GM23248 (cell line): Measurements from ENCODE around the gene PRDM16. TPM values are rescaled to one million over a fixed set of nuclear protein-coding genes. Genes with fewer than 3 reads are reported as not detected.

Source experiments
- DNase-seq: peaks from one replicate; pipeline ENCODE4 v3.0.0-alpha.2; 2015
- H2AFZ ChIP-seq: fragments of 200-600 bp; sonication (generic); 2 replicates; pipeline ENCODE4 v1.6.1; 2016; ENCODE audit warnings: antibody characterized with exemption
- H3F3A ChIP-seq: fragments of 200-600 bp; sonication (generic); 2 replicates; pipeline ENCODE4 v1.6.1; 2016; ENCODE audit warnings: mild to moderate bottlenecking, antibody characterized with exemption, mixed run types; ENCODE audit not compliant: insufficient read depth
- H3K27ac ChIP-seq: fragments of 200-600 bp; sonication (generic); 2 replicates; pipeline ENCODE4 v1.5.1; 2016; ENCODE audit warnings: mild to moderate bottlenecking
- H3K27me3 ChIP-seq: fragments of 200-600 bp; sonication (generic); replicated peaks from 2 replicates; pipeline ENCODE4 v1.6.1; 2016; ENCODE audit warnings: mild to moderate bottlenecking; ENCODE audit not compliant: insufficient read depth
- H3K36me3 ChIP-seq: fragments of 200-600 bp; sonication (generic); 2 replicates; pipeline ENCODE4 v1.6.1; 2016; ENCODE audit warnings: low read depth, mild to moderate bottlenecking
- H3K4me1 ChIP-seq: fragments of 200-600 bp; sonication (generic); 2 replicates; pipeline ENCODE4 v1.6.1; 2016; ENCODE audit warnings: mild to moderate bottlenecking; ENCODE audit not compliant: insufficient read depth
- H3K4me2 ChIP-seq: fragments of 200-600 bp; sonication (generic); one replicate; pipeline ENCODE4 v1.6.1; 2016; ENCODE audit warnings: mild to moderate bottlenecking; ENCODE audit not compliant: unreplicated experiment
- H3K4me3 ChIP-seq: fragments of 200-600 bp; sonication (generic); 2 replicates; pipeline ENCODE4 v1.5.1; 2016; ENCODE audit warnings: mild to moderate bottlenecking
- H3K79me2 ChIP-seq: fragments of 200-600 bp; sonication (generic); 2 replicates; pipeline ENCODE4 v1.6.1; 2016; ENCODE audit warnings: mild to moderate bottlenecking; ENCODE audit not compliant: insufficient read depth
- H3K9ac ChIP-seq: fragments of 200-600 bp; sonication (generic); 2 replicates; pipeline ENCODE4 v1.6.1; 2016; ENCODE audit warnings: mild to moderate bottlenecking
- H3K9me2 ChIP-seq: fragments of 200-600 bp; sonication (generic); 2 replicates; pipeline ENCODE4 v1.6.1; 2016; ENCODE audit warnings: mixed run types, mild to moderate bottlenecking, moderate library complexity; ENCODE audit not compliant: insufficient read depth
- H3K9me3 ChIP-seq: fragments of 200-600 bp; sonication (generic); one replicate; pipeline ENCODE4 v1.6.1; 2017; ENCODE audit warnings: low read depth
- H4K20me1 ChIP-seq: fragments of 200-600 bp; sonication (generic); 2 replicates; pipeline ENCODE4 v1.6.0; 2016; ENCODE audit not compliant: insufficient read depth
- EZH2 ChIP-seq: fragments of 200-600 bp; sonication (generic); IDR thresholded peaks from 2 replicates; pipeline ENCODE4 v1.6.1; 2018; ENCODE audit warnings: antibody characterized with exemption, mild to moderate bottlenecking; ENCODE audit not compliant: insufficient read depth, poor library complexity, severe bottlenecking
- EZH2phosphoT487 ChIP-seq: fragments of 200-600 bp; sonication (generic); IDR thresholded peaks from 2 replicates; pipeline ENCODE4 v1.6.1; 2018; ENCODE audit warnings: antibody characterized with exemption, moderate library complexity, mild to moderate bottlenecking, low read depth; ENCODE audit not compliant: insufficient read depth
- WGBS, 2 experiments: methylation state at CpG; one replicate each; pipeline ENCODE4 v1.1.6; 2015 to 2017; ENCODE audit warnings: low lambda C conversion rate in 2 of 2, low coverage in 1 of 2; ENCODE audit errors: missing lambda C conversion rate in 2 of 2; 5-methylcytosine and 5-hydroxymethylcytosine counted together
- in situ Hi-C: fragments of 300-500 bp; cut with MboI; formaldehyde crosslinking; loops from 2 replicates; pipeline ENCODE4 v1.15.0; 2020
- polyA plus RNA-seq: library from polyadenylated mRNA; unstranded; fragments of >200 nt; fragmentation: Nextera tagmentation; extraction: Ambion mirVana; gene quantifications from 2 replicates; pipeline ENCODE4 v1.2.1, GENCODE V29; 2016
- total RNA-seq: library from RNA; depleted of rRNA; stranded (reverse); fragments of >200 nt; shearing (Covaris generic); gene quantifications from 2 replicates; pipeline ENCODE4 v1.2.3, GENCODE V29; 2014

The PRDM16 gene
- total and polyA plus RNA-seq, 2 experiments from 2014 or later: 0.18 TPM; not detected in 1

- Histone ChIP-seq H3K27me3 (peaks cover 17% of the 10 kb centered on the region), H3K9me2 (no peaks in the 10 kb centered on the region), H3K27ac (no peak overlapping the region), H2AFZ (no peak overlapping the region), H3K79me2 (no peaks in the 10 kb centered on the region), H3K4me2 (no peak overlapping the region), H3K9ac (no peak overlapping the region), H3K4me3 (no peak overlapping the region), H3F3A (no peaks in the 10 kb centered on the region), H3K4me1 (no peaks in the 10 kb centered on the region), H3K36me3 (no peaks in the 10 kb centered on the region), H4K20me1 (no peaks in the 10 kb centered on the region), H3K9me3 (no peaks in the 10 kb centered on the region)
- no peak for DNase-seq
- in situ Hi-C loops: no loop called here
- 45 to 49% methylated on average over 6 to 7 of the region's 7 CpGs for WGBS, 2 experiments
- TF ChIP-seq EZH2phosphoT487 (no peak), EZH2 (no peak)
Observed at GRCh38 chr1:3334366-3334765, 265.4 kb downstream of the PRDM16 start.

- no peaks in the 10 kb centered on the region for H3K4me1 ChIP-seq
- H3K9me2 ChIP-seq: no peaks in the 10 kb centered on the region
- TF ChIP-seq EZH2 (no peak), EZH2phosphoT487 (no peak)
- no peak overlapping the region for H3K4me2 ChIP-seq
- H3K27me3 ChIP-seq: peaks cover 32% of the 10 kb centered on the region
- H3K9me3 ChIP-seq: no peaks in the 10 kb centered on the region
- H2AFZ ChIP-seq: no peak overlapping the region
- no peaks in the 10 kb centered on the region for H4K20me1 ChIP-seq
- in situ Hi-C loops: no loop called here
- DNase-seq: no peak
- no peaks in the 10 kb centered on the region for H3K36me3 ChIP-seq
- H3K4me3 ChIP-seq: no peak overlapping the region
- no peaks in the 10 kb centered on the region for H3K79me2 ChIP-seq
- WGBS, 2 experiments: 50 to 56% methylated on average over 15 of the region's 15 CpGs
- H3F3A ChIP-seq: no peaks in the 10 kb centered on the region
- H3K27ac ChIP-seq: no peak overlapping the region
- H3K9ac ChIP-seq: no peak overlapping the region
Observed at GRCh38 chr1:3335754-3336640, 267.0 kb downstream of the PRDM16 start.

GRCh38 chr1:3336641-3337630 is 267.9 kb downstream of the PRDM16 start:
- Histone ChIP-seq H3K79me2 (no peaks in the 10 kb centered on the region), H3K9ac (no peak overlapping the region), H3K4me3 (no peak overlapping the region), H3K36me3 (no peaks in the 10 kb centered on the region), H3F3A (no peaks in the 10 kb centered on the region), H3K27me3 (peaks cover 42% of the 10 kb centered on the region), H3K4me1 (no peaks in the 10 kb centered on the region), H3K4me2 (no peak overlapping the region), H3K27ac (no peak overlapping the region), H3K9me2 (no peaks in the 10 kb centered on the region), H3K9me3 (no peaks in the 10 kb centered on the region), H2AFZ (no peak overlapping the region), H4K20me1 (no peaks in the 10 kb centered on the region)
- 71 to 75% methylated on average over 6 of the region's 6 CpGs for WGBS, 2 experiments
- TF ChIP-seq EZH2phosphoT487: no peak
- no peak for TF ChIP-seq EZH2
- in situ Hi-C loops: no loop called here
- DNase-seq: no peak

- in situ Hi-C loops: no loop called here
- WGBS, 2 experiments: 62 to 67% methylated on average over 18 of the region's 18 CpGs
Observed at GRCh38 chr1:3337798-3338724, 269.1 kb downstream of the PRDM16 start.

More at GRCh38 chr1:3337798-3338724, 269.1 kb downstream of the PRDM16 start:
- Histone ChIP-seq H3K36me3 (no peaks in the 10 kb centered on the region), H2AFZ (no peak overlapping the region), H3K4me2 (no peak overlapping the region), H4K20me1 (no peaks in the 10 kb centered on the region), H3K27ac (no peak overlapping the region), H3K27me3 (peaks cover 48% of the 10 kb centered on the region), H3K9me3 (no peaks in the 10 kb centered on the region), H3K9me2 (no peaks in the 10 kb centered on the region), H3F3A (no peaks in the 10 kb centered on the region), H3K79me2 (no peaks in the 10 kb centered on the region), H3K4me3 (no peak overlapping the region), H3K9ac (no peak overlapping the region), H3K4me1 (no peaks in the 10 kb centered on the region)
- no peak for DNase-seq
- TF ChIP-seq EZH2 (no peak), EZH2phosphoT487 (no peak)
